Hindlimb muscle (tissue), 1 donor: ENCODE data around the gene GCGR. TPM values are rescaled to one million over a fixed set of nuclear protein-coding genes. Genes with fewer than 3 reads are reported as not detected.
A peak's percentile ranks its signal among the peaks of the same experiment; 100 is the strongest.

Source experiments
- DNase-seq: peaks from one replicate; pipeline ENCODE4 v3.0.0-alpha.2; 2013
- polyA plus RNA-seq: library from polyadenylated mRNA; unstranded; fragments of 120-200 nt; gene quantifications from one replicate; pipeline ENCODE4 v1.2.1, GENCODE V29; 2013; ENCODE audit not compliant: insufficient read length

Gene GCGR
- polyA plus RNA-seq, 1 donor: not detected

DNA sequence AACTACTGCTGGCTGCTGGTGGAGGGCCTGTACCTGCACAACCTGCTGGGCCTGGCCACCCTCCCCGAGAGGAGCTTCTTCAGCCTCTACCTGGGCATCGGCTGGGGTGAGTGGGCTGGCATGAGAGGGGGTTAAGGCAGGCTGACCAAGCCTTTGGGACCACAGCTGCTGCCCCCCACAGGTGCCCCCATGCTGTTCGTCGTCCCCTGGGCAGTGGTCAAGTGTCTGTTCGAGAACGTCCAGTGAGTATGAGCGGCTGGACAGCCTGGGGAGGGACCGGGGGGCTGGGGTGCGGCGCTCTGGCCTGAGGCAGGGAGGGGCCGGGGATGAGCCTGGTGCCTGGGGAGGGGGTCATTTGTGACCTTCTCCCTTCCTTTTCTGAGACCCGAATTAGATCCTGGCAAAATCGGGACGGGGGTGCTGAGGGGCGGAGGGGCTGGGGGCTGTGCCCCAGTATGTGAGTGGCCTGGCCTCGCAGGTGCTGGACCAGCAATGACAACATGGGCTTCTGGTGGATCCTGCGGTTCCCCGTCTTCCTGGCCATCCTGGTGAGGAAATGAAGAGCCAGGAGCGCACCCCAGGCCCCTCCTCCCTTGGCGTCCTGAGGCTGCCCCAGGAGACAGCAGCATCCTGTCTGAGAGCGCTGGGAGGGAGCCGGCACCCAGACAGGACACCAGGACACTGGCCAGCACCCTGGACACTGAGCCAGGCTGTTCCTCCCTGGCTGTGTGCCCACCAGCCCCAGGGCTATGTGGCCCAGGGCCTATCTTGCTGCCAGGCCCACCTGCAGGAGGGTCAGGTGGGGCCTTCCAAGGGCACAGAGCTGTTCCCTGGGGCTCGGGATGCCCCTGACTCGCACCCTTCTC lies 8.0 kb downstream of the GCGR start:
- DNase-seq: no peak

DNA sequence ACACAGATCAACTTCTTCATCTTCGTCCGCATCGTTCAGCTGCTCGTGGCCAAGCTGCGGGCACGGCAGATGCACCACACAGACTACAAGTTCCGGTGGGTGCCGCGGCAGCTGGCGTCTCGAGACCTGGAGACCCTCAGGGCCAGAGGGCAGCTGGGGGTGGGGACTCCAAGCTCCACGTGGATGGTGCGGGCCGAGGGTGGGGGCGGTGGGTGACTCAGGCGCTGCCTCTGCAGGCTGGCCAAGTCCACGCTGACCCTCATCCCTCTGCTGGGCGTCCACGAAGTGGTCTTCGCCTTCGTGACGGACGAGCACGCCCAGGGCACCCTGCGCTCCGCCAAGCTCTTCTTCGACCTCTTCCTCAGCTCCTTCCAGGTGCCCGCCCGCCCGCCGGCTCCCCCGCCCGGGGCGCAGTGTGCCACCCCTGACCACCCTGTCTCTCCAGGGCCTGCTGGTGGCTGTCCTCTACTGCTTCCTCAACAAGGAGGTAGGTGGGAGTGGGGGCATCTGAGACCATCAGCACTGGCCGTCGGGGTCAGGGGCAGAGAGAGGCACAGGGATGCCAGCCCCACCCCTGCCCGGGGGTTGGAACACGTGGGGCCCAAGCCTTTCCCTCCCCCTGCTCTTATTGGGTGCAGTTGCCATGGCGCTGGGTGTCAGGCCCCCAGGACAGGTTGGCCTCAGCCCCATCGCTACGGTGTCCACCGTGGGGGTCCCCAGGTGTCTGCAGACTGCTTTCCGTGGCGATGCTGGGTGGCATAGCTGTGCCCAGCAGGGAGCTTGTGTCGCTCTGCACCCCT lies 8.8 kb downstream of the GCGR start:
- no peak for DNase-seq

DNA sequence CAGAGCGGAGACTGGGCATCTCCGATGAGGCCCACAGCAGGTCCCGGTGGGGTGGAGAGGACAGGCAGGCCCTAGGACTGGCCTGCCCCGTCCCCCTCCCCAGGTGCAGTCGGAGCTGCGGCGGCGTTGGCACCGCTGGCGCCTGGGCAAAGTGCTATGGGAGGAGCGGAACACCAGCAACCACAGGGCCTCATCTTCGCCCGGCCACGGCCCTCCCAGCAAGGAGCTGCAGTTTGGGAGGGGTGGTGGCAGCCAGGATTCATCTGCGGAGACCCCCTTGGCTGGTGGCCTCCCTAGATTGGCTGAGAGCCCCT lies 9.4 kb downstream of the GCGR start:
- no peak for DNase-seq

DNA sequence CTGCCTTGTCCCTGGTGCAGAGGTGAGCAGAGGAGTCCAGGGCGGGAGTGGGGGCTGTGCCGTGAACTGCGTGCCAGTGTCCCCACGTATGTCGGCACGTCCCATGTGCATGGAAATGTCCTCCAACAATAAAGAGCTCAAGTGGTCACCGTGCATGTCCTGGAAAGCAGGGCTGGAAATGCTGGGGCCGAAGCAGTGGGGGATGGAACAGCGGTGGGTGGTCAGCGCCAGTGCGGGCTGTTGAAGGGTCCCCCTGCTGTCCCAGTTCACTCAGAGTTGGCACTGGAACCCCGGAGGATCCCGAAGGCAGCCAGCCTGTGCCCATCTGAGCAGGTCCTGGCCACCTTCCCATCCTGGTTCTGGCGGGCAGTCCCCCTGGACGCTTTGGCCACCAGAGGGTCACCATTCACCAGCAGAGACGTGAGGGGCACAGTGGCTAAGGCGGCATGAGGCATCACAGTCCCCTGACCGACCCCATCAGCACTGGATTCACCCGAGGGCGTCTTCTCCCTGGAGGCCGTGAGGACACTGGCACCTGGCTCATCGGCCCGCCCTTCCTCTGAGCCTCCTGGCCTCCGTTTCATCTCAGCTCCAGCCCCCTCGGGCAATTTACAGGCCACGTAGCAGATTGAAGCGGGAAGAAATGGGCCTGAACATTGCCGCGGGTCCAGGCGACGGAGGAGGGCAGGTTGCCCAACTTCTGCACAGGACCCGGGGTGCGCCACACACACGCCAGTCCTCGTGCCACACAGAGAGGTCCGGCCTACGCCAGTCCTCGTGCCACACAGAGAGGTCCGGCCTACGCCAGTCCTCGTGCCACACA lies 10.1 kb downstream of the GCGR start:
- DNase-seq: no peak

DNA sequence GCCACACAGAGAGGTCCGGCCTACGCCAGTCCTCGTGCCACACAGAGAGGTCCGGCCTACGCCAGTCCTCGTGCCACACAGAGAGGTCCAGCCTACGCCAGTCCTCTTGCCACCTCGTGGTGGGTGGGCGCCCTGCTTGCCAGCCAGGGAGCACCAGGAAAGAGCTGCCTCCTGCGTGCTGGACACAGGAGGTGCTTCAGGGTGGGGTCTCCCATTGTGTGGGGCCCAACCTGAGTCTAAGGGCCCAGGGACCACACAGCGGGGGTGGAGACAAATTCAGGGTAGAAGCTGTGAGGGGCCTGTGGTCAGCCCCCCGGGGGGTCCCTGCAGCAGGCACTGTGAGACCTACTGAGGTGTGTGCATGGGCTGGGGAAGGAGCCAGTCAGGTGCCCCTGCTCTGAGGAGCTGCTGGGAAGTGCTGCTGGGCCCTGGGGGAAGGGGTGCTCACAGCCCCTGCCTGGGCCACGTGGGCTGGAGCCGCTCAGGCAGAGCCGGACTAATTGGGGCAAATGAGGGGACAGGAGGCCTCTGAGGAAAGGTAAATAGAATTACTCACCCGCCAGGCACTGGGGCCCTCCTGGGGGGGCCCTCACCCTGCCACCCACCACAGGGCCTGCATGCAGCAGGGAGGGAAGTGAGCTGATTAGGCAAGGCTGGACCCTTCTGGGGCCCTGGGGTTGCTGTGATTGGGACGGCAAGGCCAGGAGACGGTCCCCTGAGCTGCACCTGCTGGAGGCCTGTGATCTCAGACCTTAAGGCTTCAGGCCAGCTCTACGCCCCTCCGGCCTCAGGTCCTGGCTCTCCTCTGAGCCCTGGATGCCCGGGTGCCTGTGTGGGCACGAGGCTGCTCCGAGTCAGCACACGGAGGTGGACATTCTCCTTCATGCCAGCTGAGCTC lies 11.0 kb downstream of the GCGR start:
- DNase-seq: no peak

DNA sequence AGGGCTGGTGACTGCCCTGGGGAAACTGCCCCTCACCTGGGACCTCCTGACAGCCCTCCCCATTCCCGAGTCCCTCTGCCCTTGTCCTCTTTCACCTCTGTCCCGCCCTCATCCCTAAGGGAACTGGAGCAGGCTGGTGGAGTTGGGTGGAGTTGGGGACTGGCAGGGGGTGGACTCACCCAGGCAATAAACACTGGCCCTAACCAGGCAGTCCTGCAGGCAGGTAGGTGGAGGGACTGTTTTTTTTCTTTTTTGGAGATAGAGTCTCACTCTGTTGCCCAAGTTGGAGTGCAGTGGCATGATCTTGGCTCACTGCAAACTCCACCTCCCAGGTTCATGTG lies 11.7 kb downstream of the GCGR start:
- no peak for DNase-seq

DNA sequence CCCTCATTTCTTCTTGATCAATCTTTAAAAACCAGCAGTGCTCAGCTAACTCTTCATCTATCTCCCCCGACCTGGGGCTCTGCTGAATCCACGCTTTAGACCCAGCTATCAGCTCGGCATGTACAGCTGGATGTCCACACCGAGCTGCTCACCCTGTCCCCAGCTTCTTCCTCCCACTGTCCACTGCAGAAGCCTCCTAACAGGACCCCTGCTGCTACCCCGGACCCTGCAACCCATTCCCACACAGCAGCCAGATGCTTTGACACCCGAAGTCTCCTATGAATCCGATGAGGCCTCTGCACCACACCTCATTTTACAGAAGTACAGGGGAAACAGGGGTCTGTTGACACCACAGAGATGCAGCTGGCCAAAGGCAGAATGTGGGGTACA lies 13.8 kb downstream of the GCGR start:
- no peak for DNase-seq

DNA sequence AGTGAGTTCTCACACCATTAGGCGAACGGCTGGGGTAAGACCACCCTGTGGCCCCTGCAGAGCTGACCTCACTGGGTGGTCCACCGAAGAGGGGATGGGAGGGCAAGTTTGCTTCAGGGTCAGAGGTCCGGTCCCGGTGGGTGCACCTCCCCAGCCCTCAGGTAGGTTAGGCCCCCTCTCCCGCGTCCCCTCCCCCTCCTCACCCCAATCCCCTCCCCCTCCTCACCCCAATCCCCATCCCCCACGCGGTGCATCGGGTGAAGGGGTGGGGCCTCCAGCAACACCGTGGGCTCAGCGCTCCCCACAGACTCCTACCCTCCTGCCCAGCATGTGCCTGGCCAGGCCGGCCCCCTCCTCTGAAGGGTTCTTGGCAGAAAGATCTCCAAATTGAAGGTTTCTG lies 15.8 kb downstream of the GCGR start:
- DNase-seq: no peak

DNA sequence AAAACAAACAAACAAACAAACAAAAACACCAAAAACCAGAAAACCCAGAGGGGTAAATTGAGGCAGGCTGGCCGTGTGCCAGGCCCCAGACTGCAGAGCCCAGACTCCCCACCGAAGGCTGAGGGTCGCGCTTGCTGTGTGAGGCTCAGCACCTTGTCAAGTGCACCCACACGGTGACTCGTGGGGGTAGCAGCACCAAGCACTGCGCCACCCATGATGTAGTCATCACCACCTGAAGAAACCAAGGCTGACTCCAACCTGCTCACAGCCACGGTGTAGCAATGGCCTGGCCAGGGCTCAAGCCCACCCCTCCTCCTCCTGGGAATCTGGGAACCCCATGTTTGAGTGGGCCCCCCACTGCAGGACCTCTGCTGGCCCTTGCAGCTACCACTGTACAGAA lies 17.2 kb downstream of the GCGR start:
- DNase-seq: no peak

DNA sequence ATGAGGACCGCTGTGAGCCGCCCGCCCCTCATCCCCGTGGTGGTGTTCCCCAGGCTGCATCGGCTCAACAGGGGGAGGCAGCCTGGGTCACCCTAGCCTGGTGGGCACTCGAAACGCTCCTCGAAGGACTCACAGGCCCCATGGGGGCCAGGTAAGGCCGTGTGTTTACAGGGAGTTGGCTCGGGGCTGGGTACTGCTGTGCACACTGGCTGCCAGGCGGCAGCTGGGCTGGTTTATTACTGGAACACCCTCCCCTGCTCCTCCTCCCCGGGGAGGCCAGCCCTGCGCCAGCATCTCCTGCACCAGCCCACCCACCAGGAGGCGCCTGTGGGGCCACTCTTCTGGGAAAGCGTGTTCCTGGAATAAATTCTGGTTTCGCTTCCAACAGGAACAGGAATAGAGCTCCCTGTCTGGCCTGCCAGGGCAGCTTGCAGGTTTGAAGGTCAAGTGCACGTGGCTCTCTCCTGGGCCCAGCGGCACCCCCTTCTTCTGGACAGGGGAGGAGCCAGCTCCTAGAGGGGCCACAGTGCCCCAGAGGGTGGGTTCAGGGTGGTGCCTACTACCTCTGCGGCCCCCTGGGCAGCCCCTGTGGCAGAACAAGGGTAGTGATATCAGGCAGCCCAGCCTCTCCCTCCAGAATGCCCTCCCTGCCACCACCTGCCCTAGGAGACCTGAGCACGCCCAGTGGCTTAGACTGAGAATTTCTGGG lies 17.8 kb downstream of the GCGR start:
- peak; percentile 29 for DNase-seq

DNA sequence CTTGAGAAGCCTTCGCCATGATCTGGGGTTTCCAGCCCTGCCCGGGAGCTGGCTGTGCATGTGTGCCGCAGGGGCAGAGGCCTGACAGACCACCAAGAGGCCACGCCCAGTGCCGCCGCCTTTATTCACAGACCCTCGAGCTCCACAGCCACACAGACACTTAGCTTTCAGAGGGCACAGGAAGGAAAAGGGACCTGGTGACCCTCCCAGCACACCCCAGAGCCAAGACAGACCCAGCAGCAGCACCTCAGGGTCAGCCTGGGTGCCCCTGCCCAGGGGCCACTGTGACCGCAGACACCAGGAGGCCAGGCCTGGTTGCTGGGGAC lies 18.3 kb downstream of the GCGR start:
- DNase-seq: no peak

DNA sequence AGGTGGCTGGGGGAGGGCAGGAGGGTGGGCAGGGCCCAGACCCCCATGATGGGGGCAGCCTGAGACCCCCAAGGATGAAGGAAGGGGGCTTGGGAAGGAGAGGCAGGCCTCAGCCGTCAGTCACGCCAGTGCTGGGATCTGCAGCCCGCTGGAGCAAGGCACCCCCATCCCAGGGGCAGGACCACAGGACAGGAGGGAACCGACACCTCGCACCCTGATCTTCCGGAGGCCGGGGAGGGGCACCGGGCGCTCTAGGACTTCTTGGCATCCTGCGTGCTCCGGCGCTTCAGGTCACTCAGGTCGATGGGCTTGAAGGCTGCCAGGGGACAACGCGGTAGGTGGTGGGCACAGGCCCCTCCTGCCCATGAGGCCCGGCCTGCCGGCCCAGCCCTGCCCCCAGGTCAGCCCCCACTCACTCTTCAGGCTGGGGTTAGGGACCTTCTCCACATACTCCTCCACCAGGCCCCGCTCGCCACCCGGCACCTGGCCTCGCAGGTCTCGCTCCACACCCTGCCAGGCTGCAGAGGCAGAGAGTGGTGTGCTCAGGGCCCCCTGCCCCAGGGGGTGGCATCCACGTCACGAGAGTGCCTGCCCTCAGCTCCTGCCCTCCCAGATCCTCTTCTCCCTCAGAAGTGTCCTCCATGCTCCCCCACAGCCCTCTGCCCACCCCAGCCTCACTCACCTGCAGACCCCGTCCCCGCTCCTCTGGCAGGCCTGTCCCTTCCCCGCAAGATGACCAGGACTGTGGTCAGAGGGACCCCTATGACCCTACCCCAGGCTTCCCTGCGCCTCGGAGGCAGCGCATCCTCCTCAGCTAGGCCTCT lies 19.3 kb downstream of the GCGR start:
- no peak for DNase-seq

DNA sequence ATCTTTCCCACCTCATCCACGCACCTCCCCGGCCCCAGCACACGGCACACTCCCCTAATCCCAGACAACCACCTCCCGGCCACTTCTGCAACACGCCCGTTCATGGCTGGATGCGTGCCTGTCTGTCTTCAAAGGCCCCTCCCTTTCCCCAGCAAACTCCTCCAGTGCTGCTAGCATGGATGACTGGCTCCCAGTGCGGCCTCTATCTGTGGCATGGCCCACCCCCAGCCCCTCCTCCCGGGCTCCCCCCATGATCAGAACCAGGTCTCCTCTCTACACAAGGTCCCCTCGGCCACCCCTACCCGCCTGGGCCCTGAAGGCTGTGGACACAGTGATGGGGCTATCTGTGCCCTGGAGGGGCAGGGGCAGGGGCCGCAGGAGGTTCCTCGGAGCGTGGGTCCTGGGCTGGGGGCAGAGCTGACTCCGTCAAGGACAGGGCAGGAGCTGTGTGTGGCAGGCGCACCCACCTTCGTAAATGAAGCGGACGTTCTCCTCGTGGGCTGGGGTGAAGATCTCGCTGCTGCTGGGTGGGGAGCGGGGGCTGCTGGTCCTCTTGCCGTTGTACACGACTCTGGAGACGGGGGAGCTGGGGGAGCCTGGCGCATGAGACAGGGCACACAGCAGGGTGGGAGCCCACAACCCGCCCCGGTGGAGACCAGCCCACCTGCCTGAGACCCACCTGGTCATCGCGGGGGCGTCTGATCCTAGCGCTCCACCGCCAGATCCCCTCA lies 20.0 kb downstream of the GCGR start:
- DNase-seq: no peak

DNA sequence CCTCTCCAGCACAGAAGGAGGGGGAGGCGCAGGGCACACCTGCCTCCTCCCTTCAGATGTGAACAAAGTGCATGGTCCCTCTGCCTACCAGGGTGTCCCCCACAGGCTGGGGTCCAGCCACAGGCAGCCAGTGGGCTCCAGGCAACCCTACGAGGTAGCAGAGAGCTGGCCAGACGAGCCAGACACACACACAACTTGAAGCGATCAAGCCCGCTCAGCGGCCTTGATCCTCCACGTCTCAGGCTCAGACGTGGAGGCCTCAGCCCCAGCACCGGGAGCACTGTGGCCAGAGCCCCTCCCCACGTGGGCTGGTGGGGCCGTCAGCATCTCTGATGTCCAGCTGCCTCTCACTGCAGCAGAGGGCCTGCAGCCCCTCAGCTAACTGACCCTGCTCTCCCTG lies 20.6 kb downstream of the GCGR start:
- no peak for DNase-seq

DNA sequence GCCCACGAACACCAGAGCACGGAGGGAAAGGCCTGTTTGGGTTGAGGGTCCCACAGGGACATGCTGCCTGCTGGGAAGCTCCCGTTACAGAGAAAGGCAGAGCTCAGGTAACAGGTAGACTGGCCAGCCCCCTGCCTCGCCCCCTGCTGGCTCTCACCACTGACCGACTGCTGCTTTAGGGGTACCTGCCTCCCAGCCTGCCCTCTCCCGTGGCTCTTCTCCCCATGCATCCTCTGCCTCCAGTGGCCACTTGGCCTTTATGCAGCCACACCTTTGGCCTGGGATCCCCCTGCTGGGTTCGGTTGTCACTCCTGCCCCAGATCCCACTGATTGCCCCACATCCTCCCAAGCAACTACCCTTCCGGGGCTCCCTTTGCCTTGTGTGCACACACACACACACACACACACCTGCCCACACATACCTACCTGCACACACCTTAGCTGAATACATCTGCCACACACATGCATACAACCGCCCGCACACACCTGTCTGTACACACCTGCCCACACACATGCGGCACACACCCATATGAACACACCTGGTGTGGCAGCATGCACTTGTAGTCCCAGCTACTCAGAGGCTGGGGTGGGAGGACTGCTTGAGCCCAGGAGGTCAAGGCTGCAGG lies 22.0 kb downstream of the GCGR start:
- DNase-seq: no peak

DNA sequence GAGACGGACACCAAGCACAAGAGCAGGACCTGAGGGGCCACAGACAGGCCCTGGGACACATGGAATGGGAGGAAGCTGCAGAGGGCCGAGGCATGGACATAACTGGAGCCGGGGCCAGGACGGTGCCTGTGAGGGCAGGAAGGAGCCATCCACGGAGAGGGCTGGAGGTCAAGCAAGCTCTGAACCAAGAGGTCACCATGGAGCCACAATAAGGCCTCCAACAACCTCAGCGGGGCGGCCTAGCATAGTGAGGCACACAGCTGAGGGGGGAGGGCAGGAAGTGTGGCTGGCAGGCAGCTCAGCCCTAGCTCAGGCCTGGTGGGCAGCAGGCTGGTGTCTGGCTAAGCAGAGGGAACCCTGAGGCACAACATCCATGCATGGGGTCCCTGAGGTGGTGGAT lies 24.7 kb downstream of the GCGR start:
- DNase-seq: no peak

DNA sequence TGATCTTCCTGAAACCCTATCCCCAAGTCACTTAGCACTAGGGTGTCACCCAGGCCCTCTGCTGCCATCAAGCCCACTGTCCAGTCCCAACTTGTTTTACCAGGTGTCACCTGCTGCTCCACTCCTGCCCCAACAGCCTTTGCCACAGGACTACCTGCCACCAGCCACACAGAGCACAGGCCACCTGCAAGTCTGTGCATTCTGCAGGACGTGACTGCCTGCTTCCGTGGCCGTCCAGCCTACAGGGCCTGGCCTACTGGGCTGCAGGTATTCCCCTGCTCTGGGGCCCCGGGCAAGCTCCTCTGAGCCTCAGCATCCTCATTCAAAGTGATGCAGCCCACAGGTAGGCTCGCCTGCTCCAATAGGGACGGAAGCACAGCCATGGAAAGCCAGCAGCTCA lies 25.9 kb downstream of the GCGR start:
- no peak for DNase-seq

DNA sequence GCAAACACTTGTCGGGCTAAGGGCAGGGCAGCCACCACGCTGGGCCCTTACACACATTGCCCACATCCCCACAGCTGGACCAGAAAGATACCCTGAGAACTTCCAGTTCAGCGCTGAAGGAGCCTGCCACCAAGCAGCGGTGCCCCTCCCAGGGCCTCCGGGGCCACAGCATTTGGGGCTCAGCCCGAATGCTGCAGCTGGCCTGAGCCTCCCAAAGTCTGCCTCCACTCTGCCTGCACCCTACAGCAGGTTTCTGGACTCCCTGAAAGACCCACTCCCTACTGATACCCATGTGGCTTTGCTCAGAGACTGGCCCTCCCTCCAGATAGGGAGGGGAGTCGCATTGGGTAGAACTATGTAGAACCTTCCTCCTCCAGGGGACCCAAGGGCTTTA lies 27.6 kb downstream of the GCGR start:
- no peak for DNase-seq

DNA sequence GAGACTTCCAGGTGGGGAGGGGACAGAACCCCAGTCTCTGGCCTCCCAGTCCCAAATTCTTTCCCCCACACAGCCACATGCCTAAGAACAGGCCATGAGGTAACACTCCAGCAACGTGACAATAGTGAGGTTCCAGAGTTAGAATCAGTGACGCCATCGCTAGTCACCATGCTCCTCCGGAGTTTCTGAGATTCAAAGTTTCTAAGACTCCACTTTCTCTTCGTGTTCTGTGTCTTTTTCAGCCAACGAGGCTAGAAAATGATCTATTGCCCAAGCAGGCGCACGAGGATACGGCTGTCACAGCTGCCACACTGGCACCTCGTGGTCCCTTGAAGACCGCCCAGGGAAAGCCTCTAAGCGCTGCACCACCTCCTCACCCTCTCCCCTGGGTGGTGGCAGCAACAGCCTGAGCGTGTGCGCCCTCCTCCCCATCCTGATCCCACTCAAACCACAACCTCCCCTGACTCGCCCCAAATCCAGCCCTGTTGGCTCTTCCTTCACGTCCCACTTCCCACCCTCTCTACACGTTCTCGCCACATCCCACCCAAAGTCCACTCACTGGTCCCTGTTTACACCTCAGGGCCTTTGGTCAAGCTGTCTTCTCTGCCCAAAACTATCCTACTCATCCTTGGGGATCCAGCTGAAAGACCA lies 28.1 kb downstream of the GCGR start:
- DNase-seq: no peak
